ENCODE results near the gene PALM3.

DNA sequence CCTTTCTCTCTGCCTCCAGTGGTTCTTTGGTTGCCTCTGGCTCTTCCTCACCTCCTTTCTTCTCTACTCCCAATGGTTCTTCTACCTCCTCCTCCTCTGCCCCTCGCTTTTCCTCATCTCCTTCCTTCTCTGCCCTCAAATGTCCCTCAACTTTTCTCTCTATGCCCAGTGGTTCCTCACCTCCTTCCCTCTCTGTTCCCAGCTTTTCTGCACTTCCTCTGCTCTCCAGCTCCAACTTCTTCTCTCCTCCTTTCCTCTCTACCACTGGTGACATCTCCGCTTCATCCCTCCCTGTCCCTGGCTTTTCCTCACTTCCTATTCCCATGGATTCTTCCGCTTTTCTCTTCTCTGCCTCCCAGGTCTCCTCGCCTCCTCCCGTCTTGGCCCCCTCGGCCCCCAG, 7.8 kb downstream of the PALM3 start:
- TF ChIP-seq, protein P1, sequence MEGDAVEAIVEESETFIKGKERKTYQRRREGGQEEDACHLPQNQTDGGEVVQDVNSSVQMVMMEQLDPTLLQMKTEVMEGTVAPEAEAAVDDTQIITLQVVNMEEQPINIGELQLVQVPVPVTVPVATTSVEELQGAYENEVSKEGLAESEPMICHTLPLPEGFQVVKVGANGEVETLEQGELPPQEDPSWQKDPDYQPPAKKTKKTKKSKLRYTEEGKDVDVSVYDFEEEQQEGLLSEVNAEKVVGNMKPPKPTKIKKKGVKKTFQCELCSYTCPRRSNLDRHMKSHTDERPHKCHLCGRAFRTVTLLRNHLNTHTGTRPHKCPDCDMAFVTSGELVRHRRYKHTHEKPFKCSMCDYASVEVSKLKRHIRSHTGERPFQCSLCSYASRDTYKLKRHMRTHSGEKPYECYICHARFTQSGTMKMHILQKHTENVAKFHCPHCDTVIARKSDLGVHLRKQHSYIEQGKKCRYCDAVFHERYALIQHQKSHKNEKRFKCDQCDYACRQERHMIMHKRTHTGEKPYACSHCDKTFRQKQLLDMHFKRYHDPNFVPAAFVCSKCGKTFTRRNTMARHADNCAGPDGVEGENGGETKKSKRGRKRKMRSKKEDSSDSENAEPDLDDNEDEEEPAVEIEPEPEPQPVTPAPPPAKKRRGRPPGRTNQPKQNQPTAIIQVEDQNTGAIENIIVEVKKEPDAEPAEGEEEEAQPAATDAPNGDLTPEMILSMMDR (IDR thresholded peaks at IDR 0.05): no peak
- TF ChIP-seq POLR2A (IDR thresholded peaks at IDR 0.05): no peak
